ENCODE measurements around the gene CSAD. TPM values are rescaled to one million over a fixed set of nuclear protein-coding genes. Genes with fewer than 3 reads are reported as not detected.
"Not testable (repeated sequence)": the region's sequence is repeated elsewhere in the genome, so short reads cannot be mapped to it uniquely, and the experiment has no call there.

The CSAD gene
- total and polyA plus RNA-seq, 8 donors, result 33.1 to 109 (median 93.3) TPM

DNA sequence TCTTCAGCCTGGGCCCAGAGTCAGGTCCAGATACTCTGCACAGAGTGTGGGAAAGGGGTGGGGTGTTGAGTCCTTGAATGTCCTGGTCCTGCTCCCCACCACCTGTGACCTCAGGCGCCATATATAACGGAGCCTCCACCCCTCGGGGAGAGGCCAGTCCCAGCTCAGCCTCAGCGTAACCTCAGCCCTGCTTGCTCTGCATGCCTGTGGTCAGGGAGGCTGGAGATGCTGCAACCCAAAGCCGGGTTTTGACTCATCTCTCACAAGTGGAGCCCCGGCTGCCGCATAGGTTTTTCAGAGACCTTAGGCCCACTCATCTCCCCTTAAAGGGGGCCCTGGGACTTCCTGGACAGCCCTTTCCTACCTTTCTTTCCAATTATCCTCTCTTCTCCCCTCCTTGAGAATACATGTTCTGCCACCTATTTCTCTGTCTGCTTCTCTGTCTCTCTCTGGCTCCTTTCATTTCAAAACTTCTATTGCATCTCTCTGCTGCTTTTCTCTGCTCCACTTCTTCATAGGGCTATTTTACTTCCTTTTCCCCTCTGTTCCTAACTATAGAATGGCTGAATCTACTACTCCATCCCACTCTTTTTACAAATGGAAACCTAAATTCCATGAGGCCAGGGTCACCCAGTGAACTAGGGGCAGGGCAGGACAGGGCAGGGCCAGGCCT, 25.2 kb upstream of the CSAD start:
- H3K36me3 ChIP-seq, result peaks cover 0 to 12% of the 10 kb centered on the region in 2 donors
- peaks cover 8 to 50% of the 10 kb centered on the region in 2 donors for H3K4me1 ChIP-seq
- H3K27ac ChIP-seq, result peak overlapping the region in 1 of 2 donors; percentile 57
- H3K4me3 ChIP-seq, result peak overlapping the region in 1 of 2 donors; percentile 11
- H3K9me3 ChIP-seq, result no peaks in the 10 kb centered on the region
- DNase-seq (peak in 1 of 4 donors; percentile 61), ATAC-seq (peak; percentile 72)
- no peaks in the 10 kb centered on the region for H3K27me3 ChIP-seq
- intact Hi-C loops (cut with DNase I), result no loop called here
- TF ChIP-seq, protein P1, sequence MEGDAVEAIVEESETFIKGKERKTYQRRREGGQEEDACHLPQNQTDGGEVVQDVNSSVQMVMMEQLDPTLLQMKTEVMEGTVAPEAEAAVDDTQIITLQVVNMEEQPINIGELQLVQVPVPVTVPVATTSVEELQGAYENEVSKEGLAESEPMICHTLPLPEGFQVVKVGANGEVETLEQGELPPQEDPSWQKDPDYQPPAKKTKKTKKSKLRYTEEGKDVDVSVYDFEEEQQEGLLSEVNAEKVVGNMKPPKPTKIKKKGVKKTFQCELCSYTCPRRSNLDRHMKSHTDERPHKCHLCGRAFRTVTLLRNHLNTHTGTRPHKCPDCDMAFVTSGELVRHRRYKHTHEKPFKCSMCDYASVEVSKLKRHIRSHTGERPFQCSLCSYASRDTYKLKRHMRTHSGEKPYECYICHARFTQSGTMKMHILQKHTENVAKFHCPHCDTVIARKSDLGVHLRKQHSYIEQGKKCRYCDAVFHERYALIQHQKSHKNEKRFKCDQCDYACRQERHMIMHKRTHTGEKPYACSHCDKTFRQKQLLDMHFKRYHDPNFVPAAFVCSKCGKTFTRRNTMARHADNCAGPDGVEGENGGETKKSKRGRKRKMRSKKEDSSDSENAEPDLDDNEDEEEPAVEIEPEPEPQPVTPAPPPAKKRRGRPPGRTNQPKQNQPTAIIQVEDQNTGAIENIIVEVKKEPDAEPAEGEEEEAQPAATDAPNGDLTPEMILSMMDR (IDR thresholded peaks at IDR 0.05), result no peak

DNA sequence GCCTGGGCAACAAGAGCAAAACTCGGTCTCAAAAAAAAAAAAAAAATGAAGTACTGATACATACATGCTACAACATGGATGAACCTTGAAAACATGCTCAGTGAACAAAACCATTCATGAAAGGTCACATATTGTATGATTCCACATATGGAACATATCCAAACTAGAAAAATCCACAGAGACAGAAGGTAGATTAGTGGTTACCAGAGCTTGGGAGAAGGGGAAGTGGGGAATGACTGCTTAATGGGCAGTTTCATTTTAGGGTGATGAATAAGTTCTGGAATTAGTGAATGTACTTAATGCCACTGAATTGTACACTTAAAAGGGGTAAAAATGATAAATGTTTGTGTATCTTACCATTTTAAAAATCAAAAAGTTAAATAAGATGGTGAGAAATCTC, 23.6 kb upstream of the CSAD start:
- Histone ChIP-seq H3K4me1 (peaks cover 8 to 54% of the 10 kb centered on the region in 2 donors), H3K4me3 (no peak overlapping the region), H3K9me3 (no peaks in the 10 kb centered on the region), H3K36me3 (no peaks in the 10 kb centered on the region), H3K27ac (no peak overlapping the region), H3K27me3 (no peaks in the 10 kb centered on the region)
- DNase-seq (no peak), ATAC-seq (no peak)
- intact Hi-C loops (cut with DNase I), result no loop called here
- TF ChIP-seq, protein P1 (IDR thresholded peaks at IDR 0.05), result no peak

DNA sequence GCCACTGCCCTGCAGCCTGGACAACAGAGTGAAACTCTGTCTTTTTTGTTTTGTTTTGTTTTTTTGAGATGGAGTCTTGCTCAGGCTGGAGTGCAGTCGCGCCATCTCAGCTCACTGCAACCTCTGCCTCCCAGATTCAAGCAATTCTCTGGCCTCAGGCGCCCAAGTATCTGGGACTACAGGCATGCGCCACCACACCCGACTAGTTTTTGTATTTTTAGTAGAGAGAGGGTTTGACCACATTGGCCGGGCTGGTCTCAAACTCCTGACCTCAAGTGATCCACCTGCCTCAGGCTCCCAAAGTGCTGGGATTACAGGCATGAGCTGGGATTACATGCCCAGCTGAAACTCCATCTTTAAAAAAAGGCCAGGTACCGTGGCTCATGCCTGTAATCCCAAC, 21.6 kb upstream of the CSAD start:
- Histone ChIP-seq H3K27me3 (peaks cover 0 to 10% of the 10 kb centered on the region in 2 donors), H3K4me1 (peaks cover 8 to 46% of the 10 kb centered on the region in 2 donors)
- intact Hi-C loops (cut with DNase I); H3K27ac ChIP-seq; H3K4me3 ChIP-seq; H3K36me3 ChIP-seq; H3K9me3 ChIP-seq; DNase-seq; ATAC-seq: not testable (repeated sequence)

DNA sequence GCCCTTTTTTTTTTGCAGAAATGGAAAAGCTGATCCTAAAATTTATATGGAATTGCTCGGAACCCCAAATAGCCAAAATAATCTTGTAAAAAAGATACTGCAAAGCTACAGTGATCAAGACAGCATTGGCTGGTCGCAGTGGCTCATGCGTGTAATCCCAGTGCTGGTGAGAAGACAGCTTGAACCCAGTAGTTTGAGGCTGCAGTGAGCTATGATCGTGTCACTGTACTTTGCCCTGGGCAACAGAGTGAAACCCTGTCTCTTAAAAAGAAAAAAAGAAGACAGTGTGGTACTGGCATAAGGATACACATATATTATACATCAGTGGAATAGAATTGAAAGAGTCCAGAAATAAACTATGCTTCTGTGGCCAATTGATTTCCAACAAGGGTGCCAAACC, 20.9 kb upstream of the CSAD start:
- H3K27me3 ChIP-seq, result peaks cover 0 to 10% of the 10 kb centered on the region in 2 donors
- DNase-seq, result no peak
- no peaks in the 10 kb centered on the region for H3K36me3 ChIP-seq
- TF ChIP-seq, protein P1 (IDR thresholded peaks at IDR 0.05), result no peak
- intact Hi-C loops (cut with DNase I), result no loop called here
- H3K9me3 ChIP-seq, result no peaks in the 10 kb centered on the region
- H3K4me3 ChIP-seq, result no peak overlapping the region
- no peak overlapping the region for H3K27ac ChIP-seq
- ATAC-seq, result no peak
- peaks cover 8 to 40% of the 10 kb centered on the region in 2 donors for H3K4me1 ChIP-seq

DNA sequence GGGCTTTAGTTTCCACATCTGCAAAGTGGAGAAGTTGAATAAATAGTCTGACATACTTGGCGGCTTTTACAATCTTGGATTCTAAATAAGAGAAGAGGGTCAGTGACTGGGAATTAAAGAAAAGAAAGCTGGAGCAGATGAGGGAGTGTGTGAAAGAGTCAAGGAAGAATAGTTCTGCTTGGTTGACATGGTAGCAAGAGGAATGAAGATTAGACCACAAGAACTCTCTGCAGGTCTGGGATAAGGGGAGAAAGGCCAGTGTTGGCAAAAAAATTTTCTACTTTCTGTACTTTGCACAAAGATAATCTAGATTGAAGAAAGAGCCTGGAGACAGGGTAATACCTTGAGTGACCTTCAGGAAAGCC, 20.4 kb upstream of the CSAD start:
- Histone ChIP-seq H3K27me3 (peaks cover 0 to 10% of the 10 kb centered on the region in 2 donors), H3K36me3 (no peaks in the 10 kb centered on the region), H3K4me1 (peaks cover 8 to 35% of the 10 kb centered on the region in 2 donors), H3K4me3 (no peak overlapping the region), H3K9me3 (no peaks in the 10 kb centered on the region), H3K27ac (no peak overlapping the region)
- DNase-seq, result no peak
- TF ChIP-seq, protein P1 (IDR thresholded peaks at IDR 0.05), result no peak
- no peak for ATAC-seq
- intact Hi-C loops (cut with DNase I), result no loop called here
